Spleen (tissue), 7 donors: Measurements from ENCODE around the gene PSMD5.

Source experiments
- CTCF ChIP-seq, 11 experiments: fragments of 200-600 bp in 7 of 11; fragments of 450-650 bp in 4 of 11; sonication (generic) in 4 of 11; IDR thresholded peaks in 8 of 11; conservative IDR thresholded peaks in 3 of 11; 1 replicate in 7 of 11; 2 replicates in 4 of 11; pipeline versions ENCODE4 v1.4.0 to v1.8.0; 2016 to 2021; ENCODE audit warnings: antibody characterized with exemption in 11 of 11, inconsistent platforms in 4 of 11, mild to moderate bottlenecking in 1 of 11
- POLR2A ChIP-seq, 3 donors: fragments of 450-650 bp; IDR thresholded peaks; one replicate each; pipeline ENCODE4 v1.5.1; 2017; ENCODE audit warnings: antibody characterized with exemption in 3 of 3, mild to moderate bottlenecking in 1 of 3
- POLR2AphosphoS5 ChIP-seq, 3 donors: sonication (generic); formaldehyde crosslinking; IDR thresholded peaks; one replicate each; pipeline ENCODE4 v1.5.1; 2017; ENCODE audit warnings: antibody characterized with exemption in 3 of 3
- donor health status: DM: no; HTN: no; CAD: no; lungs with moderate emphysema.
- donor health status: DM: no; HTN: no; CAD: no.
- donor health status: DM: no; HTN: no; CAD: no.

GRCh38 chr9:120842685-120843485 is at the start of gene PSMD5:
- TF ChIP-seq POLR2AphosphoS5 (IDR thresholded peaks at IDR 0.05) (peak; percentile 96 to 98 (median 97)), CTCF (IDR thresholded peaks at IDR 0.05 in 8 of 11, conservative IDR thresholded peaks at IDR 0.05 in 3 of 11) (peak in 6 of 11 experiments; percentile 24 to 65 (median 54)), POLR2A (IDR thresholded peaks at IDR 0.05) (peak; percentile 38 to 65 (median 47))
